GM11168 (cell line): ENCODE data around the gene KRT78.
"Not testable (repeated sequence)": the region's sequence is repeated elsewhere in the genome, so short reads cannot be mapped to it uniquely, and the experiment has no call there.

ENCODE experiments used
- in situ Hi-C: fragments of 300-500 bp; cut with MboI; formaldehyde crosslinking; loops from one replicate; pipeline ENCODE4 v1.12.0; 2022; ENCODE audit warnings: low sequenced_read_pairs; ENCODE audit not compliant: unreplicated experiment

The KRT78 gene

DNA sequence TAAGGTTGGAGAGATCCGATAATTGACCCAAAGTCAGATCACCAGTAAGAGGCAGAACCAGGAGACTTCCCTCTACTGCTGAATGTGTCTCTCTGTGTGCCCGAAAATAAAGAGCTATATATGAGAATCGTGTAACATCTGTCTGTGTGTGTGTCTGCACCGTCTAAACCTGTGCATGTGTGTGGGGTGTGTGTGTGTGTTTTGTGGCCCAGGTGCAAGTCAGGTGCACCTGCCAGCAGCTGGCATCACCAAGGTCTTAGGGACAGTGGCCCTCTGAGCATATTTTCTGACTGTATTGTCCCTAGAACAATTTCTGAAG lies 24.7 kb upstream of the KRT78 start:
- in situ Hi-C loops, result loop anchor here (10.0 kb wide), 1 partner anchor 489 kb away; the partner anchor contains the start of gene KRT84

DNA sequence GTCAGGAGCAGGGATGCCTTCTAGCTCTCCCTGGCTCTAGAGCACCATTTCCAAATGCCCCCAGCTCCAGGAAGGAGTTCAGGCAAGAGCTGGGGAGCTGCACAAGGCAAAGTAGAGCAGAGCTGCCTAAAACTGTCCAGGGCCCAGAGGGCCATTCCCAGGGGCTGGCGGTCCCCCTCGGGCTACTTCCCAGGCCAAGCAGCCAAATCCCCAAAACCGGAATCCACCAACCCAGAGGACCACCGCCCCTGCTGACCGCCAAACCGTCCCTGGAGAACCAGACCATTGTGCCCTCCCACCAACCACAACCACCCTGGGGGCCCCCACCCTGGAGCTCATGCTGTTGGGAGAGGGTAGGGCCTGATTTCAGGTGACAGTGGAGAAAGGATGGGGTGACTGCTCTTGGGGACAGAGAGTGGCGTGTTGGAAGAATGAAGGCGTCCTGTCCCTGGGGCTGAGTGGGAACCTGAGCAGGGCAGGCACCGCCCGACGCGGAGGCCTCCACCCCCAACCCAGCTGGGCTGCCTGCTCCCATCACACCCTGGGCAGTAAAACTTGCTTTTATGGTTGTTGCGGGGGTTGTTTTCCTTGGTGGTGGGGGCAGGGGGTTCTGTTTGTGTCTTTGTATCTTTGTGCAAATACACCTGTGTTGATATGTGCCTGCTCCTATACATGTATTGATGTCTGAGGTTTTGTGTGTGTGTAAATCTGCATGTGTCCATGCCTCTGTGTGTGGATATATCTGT lies 24.0 kb upstream of the KRT78 start:
- in situ Hi-C loops, result loop anchor here (10.0 kb wide), 1 partner anchor 488 kb away; the partner anchor contains the start of gene KRT84

DNA sequence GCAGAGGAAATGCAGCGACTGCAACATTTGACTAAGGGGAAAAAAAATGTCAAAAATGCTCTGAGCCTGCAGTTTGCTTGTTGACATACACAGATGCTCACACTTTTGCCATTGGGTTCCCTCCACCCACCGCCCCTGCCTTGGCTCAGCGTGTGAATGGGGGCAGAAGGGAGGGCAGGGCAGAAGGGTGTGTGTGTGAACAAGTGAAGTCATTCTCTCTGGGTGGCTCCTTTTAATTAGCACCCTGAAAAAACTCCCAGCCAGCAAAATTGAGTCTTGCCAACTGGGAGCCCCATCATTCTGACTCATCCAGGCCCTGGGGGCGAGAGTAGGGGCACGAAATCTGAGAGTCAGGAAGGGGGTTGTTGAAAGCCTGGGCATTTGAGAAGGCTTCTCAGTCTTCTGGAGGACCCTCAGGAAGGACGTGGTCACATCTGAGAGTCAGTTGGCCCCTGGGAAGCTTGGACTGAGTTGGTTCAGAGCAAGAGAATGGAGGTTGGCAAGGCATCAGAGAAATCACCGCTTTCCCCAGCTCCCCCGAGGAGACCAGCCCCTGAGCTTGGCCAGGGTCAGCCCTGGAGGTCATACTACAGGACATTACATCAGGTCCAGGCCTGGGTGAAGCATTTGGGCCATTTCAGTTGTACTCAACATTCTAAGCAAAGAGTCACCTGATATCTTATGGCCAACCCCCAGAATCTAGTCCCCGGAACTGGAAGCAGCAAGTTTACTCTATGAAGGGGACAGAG lies 22.7 kb upstream of the KRT78 start:
- in situ Hi-C loops, result loop anchor here (10.0 kb wide), 1 partner anchor 487 kb away; the partner anchor contains the start of gene KRT84

DNA sequence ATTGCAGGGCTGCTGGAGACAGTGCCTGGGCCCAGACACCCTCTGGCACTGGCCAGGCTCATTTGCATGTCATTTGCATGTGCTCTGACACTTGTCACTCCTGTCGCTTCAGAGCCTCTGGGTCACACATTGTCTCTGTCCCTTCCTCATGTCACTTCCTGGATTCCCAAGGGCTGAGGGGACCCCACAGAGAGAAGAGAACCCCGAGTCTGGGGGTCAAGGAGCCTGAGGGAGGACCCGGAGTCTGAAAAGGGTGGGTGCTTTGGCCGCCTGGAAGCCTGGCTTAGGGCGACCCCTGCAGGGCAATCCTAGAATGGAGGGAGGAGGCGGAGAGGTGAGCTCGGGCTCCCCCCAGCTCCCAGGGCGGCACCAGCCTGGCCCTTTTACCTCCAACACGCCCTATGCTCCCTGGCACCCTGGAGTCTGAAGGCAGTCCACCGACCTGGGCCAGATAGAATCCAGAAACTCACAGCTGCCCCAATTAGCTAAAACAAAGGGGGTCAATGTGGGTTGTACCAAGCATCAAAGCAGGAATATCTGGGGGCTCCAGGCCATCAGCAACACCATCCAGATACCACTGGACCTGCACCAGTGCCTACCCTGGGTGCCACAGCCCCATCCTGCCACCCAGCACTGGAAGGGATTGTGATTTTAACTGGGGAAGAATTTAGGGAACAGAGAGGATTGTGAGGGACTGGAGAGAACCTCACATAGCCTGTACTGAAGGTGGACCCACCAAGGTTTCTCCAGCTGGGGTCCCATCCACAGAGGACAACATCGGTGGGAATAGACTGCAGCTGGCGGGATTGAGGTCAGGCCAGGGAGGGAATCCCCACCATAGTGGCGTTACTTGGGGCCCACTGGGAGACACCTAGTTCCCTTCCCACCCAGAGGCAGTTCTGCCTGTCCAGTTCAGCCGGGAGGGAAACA lies 21.8 kb upstream of the KRT78 start:
- in situ Hi-C loops, result loop anchor here (10.0 kb wide), 1 partner anchor 486 kb away; the partner anchor contains the start of gene KRT84

DNA sequence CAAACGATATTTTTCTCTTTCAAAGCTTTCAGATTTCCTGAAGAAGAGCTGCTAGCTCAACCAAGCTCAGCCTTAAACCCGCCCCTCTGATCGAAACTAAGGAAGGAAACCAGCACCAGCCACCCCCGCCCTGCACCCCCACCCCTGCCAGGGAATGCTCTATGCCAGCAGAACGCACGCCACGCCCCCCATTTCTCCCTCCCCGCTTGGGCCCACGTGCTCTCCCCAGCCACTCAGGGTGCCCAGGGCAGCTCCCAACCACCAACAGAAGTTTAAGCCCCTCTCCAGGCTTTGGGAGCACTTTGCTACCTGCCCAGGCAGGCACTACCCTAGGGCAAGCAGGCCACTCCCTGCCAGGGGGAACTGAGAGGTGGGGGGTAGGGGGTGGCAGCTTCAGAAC lies 18.8 kb upstream of the KRT78 start:
- in situ Hi-C loops, result loop anchor here (10.0 kb wide), 1 partner anchor 503 kb away; the partner anchor contains the start of gene KRT85

DNA sequence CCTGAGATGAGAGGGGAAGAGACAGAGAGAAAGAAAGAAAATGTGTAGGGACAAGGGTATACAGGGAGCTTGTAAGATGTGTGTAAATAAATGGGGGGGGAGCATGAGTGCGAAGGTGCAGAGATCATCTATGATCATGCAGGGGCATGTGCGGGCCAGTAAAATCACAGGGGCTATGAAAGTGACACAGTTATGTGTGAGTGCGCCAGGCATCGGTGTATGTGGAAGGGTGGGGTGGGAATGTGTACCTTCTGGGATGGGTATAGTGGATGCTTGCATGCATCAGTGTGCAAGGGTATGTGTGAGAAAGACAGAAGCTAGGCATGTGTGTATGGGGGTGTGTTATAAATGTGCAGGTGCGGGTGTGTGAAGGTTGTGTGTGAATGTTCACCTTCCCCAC lies 18.4 kb upstream of the KRT78 start:
- in situ Hi-C loops, result loop anchor here (10.0 kb wide), 1 partner anchor 502 kb away; the partner anchor contains the start of gene KRT85

DNA sequence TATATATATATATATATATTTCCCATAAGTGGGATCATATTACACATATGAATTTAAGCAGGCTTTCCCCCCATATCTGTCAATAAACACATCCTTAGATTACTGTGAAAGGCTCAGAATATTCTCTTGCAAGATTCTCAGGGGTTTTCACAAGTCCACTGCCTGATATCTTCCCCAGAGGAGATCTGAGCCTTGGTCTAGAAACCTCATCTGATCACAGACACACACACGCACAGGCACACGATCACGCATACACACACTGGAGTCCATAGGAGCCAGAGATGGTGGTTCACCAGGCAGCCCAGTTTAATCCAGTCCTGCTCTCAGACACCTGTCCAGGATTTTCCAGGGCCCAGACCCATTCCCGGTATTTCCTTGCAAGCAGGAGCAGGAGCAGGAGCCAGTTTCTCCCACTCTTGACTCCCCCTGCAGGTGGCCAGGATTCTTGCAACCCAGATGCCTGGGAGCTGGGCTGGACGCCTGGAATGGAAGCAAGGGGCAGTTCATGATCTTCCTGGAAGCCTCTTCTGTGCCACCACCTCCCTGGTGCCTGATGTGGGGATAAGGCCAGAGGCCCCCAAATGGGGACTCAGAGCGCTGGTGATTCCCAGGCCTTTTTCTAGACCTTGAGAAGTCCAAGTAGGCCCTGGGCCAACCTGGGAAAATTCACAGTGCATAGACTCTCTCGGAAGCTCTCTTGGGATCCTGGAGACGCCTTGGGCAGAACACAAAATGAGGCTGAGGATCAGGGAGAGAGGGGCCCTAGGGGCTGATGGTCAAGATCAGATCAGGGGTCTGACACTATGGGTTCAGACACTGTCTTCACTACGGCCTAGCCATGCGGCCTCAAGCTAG lies 16.5 kb upstream of the KRT78 start:
- in situ Hi-C loops, result loop anchor here (10.0 kb wide), 1 partner anchor 501 kb away; the partner anchor contains the start of gene KRT85

DNA sequence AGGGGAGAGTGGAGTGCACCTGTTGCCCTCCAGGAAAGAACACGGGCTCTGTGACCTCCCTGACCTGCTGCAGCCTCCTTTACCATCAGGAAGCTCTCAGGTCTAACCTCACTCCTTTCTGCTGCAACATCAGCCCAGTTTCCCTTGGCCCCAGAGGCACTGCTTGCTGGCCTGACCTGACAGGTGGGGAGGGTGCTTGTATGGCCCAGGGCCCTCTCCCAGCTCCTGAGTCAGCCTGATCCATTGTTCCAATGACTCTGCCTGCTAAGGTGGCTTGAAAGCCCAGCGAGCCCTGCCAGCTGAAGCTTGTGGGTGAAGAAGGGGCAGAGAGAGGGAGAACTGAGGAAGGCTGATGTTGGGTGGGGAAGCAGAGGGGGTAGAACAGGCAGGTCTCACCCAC lies 13.2 kb upstream of the KRT78 start:
- in situ Hi-C loops, result loop anchor here (10.0 kb wide), 1 partner anchor 497 kb away; the partner anchor contains the start of gene KRT85

DNA sequence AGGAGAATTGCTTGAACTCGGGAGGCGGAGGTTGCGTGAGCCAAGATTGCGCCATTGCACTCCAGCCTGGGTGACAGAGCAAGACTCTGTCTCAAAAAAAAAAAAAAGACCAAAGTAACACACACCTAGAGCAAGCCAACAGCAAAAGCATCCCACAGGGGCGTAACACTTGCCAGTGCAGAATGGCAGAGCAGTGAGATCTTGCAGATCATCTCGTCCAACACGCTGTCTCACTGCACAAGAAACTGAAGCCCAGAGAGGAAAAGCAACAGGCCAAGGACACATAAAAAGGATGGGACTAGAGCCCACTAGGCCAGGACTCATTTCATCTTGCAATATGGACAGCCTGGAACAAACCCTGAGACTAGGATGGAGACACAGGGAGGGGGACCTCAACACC lies 12.7 kb upstream of the KRT78 start:
- in situ Hi-C loops, result loop anchor here (10.0 kb wide), 1 partner anchor 497 kb away; the partner anchor contains the start of gene KRT85

DNA sequence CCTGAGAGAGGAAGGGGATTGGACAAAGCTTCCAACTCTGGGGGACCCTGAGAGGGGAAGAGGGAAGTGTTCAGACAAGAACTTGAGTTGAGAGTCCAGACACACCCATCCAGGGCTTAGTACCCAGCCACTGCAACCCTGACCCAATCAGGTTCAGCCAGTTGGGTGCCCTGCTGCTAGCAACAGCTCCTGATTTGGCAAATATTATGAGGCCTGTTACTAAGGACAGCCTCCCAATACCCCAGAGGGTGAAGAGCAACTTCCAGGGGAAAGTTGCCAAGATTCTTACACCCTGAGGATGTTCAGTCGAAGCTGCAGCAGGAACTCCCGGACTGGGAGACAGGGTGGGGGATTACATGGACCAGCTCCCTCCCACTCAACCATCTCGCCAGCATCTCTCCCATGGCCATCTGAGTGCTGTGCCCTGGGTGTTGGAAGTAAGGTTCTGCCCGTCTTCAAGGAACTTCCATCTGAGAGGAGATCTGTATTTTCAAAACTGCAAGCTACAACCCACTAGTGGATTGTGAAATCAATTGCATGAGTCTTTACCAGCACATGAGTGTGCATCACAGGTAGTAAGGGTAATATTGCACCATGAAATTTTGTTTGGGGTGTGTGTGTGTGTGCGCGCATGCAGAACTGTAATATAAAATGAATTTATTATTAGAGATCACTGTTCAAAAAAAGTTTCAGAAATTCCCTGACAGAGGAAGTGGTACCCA lies 11.5 kb upstream of the KRT78 start:
- in situ Hi-C loops, result loop anchor here (10.0 kb wide), 1 partner anchor 495 kb away; the partner anchor contains the start of gene KRT85

DNA sequence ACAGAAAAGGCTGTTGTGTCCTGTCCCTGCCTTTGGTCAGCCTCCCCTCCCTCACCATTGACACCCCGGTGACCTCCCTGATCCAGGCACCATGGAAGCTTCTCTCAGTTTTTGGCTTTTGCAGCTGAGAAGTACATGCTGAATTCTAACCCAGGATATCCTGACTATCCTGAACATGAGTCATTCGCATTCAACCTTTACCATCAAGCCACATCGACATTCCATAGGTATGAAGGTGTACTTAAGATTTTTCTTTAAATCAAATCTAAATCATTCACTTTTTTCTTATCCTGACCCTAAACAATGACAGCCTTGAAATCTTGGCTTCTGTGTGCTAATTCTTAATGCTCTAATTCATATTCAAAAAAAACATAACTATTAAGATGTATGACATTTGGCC lies 8.7 kb upstream of the KRT78 start:
- in situ Hi-C loops, result no loop called here

DNA sequence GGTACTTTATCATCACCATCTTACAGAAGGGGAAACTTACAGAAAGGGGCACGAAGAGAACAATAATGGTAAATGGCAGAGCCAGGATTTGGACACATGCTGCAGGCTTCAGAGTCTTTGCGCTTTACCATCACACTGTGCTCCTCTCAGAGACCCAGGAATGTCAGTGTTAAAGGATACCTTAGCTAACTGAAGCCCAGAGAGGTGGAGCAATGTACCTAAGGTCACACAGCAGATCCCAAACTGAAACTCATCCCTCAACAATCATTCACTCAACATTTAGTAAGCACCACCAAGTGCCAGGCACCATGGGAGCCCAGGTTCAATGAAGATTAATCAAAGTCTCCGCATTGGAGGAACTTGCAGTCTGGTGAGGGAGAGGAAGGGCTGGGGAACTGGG lies 8.0 kb upstream of the KRT78 start:
- in situ Hi-C loops, result no loop called here

DNA sequence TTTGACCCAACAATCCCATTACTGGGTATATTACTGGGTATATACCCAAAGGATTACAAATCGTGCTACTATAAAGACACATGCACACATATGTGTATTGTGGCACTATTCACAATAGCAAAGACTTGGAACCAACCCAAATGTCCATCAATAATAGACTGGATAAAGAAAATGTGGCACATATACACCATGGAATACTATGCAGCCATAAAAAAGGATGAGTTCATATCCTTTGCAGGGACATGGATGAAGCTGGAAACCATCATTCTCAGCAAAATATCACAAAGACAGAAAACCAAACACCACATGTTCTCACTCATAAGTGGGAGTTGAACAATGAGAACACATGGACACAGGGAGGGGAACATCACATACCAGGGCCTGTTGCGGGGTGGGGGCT lies 7.3 kb upstream of the KRT78 start:
- in situ Hi-C loops, result not testable (repeated sequence)

DNA sequence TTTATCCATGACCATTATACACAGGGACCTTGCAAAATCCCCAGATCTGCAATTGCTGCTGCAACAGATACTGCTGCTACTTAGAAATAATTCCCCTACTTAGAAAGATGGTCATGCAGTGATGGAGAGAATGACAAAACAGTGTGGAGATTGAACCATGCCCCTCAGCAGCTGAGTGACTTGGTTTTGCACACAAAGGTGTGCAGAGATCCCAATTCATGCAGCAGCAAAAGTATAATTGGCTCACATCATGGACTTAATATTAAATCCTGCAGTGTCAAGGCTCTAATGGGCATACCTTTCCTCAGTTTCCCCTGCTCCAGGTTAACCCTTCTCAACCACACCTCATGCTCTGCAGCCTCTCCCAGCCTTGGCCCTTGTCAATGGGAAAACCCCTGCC lies 3.0 kb upstream of the KRT78 start:
- in situ Hi-C loops, result no loop called here

DNA sequence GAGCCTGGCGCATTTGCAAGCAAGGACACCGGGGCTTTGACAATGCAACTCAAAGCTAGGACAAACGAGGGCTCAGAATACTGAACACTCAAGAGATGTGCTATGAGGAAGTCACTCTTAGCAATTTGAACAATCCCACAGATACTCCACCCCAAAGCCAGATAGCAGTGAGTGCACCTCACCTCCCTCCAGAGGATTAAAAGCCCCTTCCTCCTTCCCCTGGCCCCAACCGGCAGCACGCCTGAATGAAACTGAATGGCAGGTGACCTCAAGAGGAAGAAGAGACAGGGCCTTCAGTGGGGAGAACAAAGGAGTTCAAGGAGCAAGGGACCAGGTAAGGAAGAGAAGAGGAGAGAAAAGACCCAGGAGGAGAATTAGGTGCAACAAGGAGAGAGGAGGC lies 1.9 kb upstream of the KRT78 start:
- in situ Hi-C loops, result no loop called here

DNA sequence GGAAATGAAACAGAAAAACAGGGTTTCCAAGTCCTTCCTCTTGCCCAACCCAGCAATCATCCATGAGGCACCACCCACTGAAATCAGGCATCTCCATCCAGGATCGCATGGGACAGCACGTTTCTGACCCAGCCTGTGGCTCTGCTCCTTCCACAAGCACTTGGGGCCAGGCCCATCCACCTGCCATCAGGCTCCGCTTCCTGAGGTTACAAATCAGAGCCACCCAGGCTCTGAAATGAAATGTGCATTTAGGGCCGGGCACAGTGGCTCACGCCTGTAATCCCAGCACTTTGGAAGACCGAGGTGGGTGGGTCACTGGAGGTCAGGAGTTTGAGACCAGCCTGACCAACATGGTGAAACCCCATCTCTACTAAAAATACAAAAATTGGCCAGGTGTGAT lies 717 bp upstream of the KRT78 start:
- in situ Hi-C loops, result no loop called here

DNA sequence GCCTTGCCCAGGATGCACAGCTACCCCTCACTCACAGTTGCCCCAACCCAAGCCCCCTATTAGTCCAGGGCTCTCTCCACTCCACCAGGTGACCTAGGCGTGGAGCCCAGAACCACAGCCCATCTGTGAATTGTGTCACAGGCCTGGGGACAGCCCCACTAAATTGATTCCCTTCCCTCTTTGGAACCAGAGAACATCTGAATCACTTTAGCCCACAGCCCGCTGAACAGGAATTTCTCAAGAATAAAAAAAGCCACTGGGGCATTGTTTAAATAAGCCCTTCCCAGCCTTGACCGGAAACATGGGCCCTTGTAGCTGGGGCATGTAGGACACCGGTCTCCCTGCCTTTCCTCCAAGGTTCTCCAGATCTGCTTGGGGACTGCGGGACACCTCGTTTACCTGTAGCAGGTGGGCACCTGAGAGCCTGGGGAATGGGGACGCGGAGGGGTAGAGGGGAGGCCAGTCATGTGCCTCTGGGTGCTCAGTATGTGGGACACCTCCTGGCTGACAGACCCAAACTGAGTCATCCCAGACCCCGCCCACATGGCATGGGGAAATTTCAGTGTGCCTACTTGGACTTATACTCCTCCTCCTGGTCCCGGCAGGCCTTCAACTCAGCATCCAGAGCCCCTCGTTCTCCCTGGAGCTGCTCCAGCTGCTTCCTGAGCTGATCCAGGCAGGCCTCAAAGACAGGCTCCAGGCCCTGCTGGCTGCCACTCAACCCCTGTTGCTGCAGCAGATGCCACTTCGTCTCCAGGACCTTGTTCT lies 1.3 kb downstream of the KRT78 start:
- in situ Hi-C loops, result no loop called here
